ENCODE measurements around the gene KRTAP6-2. TPM values are rescaled to one million over a fixed set of nuclear protein-coding genes. Genes with fewer than 3 reads are reported as not detected.

KRTAP6-2 gene
- total and polyA plus RNA-seq, 10 of the 15 experiments (the other 5 are each of a cell fraction or from before 2014, with no cell fraction given), result not detected

- RAD21 ChIA-PET (ENCODE audit: unreplicated experiment), result no interaction called here
- no peaks in the 10 kb centered on the region for H4K20me1 ChIP-seq (ENCODE audit: control insufficient read depth, insufficient read depth)
- DNase-seq (ENCODE audit: low read depth, low spot score) (no peak), FAIRE-seq (no peak), ATAC-seq (no peak)
- TF ChIP-seq NR2C2 (IDR thresholded peaks at IDR 0.05; ENCODE audit: borderline replicate concordance, control insufficient read depth, insufficient read length, low read depth) (no peak), ZNF622 (IDR thresholded peaks at IDR 0.05) (no peak), SUPT20H (IDR thresholded peaks at IDR 0.05; ENCODE audit: borderline replicate concordance, control insufficient read depth, low read depth, low read length) (no peak), ZBTB33 (IDR thresholded peaks at IDR 0.05) (no peak), STAT1 (conservative IDR thresholded peaks at IDR 0.05) (no peak), FOXM1 (IDR thresholded peaks at IDR 0.05; ENCODE audit: low read depth, low read length) (no peak), SIX5 (IDR thresholded peaks at IDR 0.05; ENCODE audit: low read depth, low read length, severe bottlenecking) (no peak), NRF1 (conservative IDR thresholded peaks at IDR 0.05; ENCODE audit: low read depth, low read length) (no peak), ZBED1 (IDR thresholded peaks at IDR 0.05; ENCODE audit: borderline replicate concordance) (no peak), PML (IDR thresholded peaks at IDR 0.05; ENCODE audit: low read length) (no peak), MXI1 (IDR thresholded peaks at IDR 0.05; ENCODE audit: low read depth, low read length) (no peak), NFYB (IDR thresholded peaks at IDR 0.05; ENCODE audit: insufficient read depth, low read depth, low read length) (no peak), RAD51 (IDR thresholded peaks at IDR 0.05) (no peak)
- TF ChIP-seq, protein P1, sequence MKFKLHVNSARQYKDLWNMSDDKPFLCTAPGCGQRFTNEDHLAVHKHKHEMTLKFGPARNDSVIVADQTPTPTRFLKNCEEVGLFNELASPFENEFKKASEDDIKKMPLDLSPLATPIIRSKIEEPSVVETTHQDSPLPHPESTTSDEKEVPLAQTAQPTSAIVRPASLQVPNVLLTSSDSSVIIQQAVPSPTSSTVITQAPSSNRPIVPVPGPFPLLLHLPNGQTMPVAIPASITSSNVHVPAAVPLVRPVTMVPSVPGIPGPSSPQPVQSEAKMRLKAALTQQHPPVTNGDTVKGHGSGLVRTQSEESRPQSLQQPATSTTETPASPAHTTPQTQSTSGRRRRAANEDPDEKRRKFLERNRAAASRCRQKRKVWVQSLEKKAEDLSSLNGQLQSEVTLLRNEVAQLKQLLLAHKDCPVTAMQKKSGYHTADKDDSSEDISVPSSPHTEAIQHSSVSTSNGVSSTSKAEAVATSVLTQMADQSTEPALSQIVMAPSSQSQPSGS (IDR thresholded peaks at IDR 0.05; ENCODE audit: low read length), result no peak
- TF ChIP-seq, protein P2, sequence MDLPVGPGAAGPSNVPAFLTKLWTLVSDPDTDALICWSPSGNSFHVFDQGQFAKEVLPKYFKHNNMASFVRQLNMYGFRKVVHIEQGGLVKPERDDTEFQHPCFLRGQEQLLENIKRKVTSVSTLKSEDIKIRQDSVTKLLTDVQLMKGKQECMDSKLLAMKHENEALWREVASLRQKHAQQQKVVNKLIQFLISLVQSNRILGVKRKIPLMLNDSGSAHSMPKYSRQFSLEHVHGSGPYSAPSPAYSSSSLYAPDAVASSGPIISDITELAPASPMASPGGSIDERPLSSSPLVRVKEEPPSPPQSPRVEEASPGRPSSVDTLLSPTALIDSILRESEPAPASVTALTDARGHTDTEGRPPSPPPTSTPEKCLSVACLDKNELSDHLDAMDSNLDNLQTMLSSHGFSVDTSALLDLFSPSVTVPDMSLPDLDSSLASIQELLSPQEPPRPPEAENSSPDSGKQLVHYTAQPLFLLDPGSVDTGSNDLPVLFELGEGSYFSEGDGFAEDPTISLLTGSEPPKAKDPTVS (IDR thresholded peaks at IDR 0.05; ENCODE audit: low read depth, low read length), result no peak
- TF ChIP-seq, protein P3, sequence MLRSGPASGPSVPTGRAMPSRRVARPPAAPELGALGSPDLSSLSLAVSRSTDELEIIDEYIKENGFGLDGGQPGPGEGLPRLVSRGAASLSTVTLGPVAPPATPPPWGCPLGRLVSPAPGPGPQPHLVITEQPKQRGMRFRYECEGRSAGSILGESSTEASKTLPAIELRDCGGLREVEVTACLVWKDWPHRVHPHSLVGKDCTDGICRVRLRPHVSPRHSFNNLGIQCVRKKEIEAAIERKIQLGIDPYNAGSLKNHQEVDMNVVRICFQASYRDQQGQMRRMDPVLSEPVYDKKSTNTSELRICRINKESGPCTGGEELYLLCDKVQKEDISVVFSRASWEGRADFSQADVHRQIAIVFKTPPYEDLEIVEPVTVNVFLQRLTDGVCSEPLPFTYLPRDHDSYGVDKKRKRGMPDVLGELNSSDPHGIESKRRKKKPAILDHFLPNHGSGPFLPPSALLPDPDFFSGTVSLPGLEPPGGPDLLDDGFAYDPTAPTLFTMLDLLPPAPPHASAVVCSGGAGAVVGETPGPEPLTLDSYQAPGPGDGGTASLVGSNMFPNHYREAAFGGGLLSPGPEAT (IDR thresholded peaks at IDR 0.05; ENCODE audit: low read depth), result no peak
- WGBS (ENCODE audit: insufficient coverage, insufficient replicate concordance, low lambda C conversion rate, missing lambda C conversion rate), result 10% methylated on average over 2 of the region's 2 CpGs
- H3K4me1 ChIP-seq (ENCODE audit: control insufficient read depth, insufficient read depth, low read length), result no peaks in the 10 kb centered on the region
- no peak within 1 kb of the TSS for H3K27ac ChIP-seq (ENCODE audit: control insufficient read depth, insufficient read depth)
- intact Hi-C loops (cut with micrococcal nuclease; ENCODE audit: unreplicated experiment) (no loop called here), in situ Hi-C loops (cut with MboI) (no loop called here)
- POLR2A ChIA-PET, result no interaction called here
- CTCF ChIA-PET, result no interaction called here
- no peaks in the 10 kb centered on the region for H3K79me2 ChIP-seq (ENCODE audit: control insufficient read depth, insufficient read depth, low read length)
- SMC1A ChIA-PET (ENCODE audit: uncharacterized antibody, unreplicated experiment), result no interaction called here
- H3K27me3 ChIP-seq (replicated peaks in 1 of 2; ENCODE audit: control insufficient read depth in 2 of 2, insufficient read depth in 2 of 2, low read length in 1 of 2), result no peaks in the 10 kb centered on the region
- H3K9me3 ChIP-seq (replicated peaks; ENCODE audit: control insufficient read depth, insufficient read depth, low read length), result no peaks in the 10 kb centered on the region; the same call in 2 of the 3 replicates
- H2AFZ ChIP-seq (ENCODE audit: control insufficient read depth, low read depth, low read length), result no peak within 1 kb of the TSS
- no peak within 1 kb of the TSS for H3K9ac ChIP-seq (ENCODE audit: control insufficient read depth, insufficient read depth, low read length)
- H3K4me3 ChIP-seq, result no peak within 1 kb of the TSS
- no peak within 1 kb of the TSS for H3K4me2 ChIP-seq (ENCODE audit: control insufficient read depth, insufficient read depth)
- H3K36me3 ChIP-seq (ENCODE audit: control insufficient read depth in 2 of 2, insufficient read depth in 2 of 2, low read length in 1 of 2), result no peaks in the 10 kb centered on the region
- no TSS peak for BruUV-seq (replicated peaks)
These were observed 43.9 kb upstream of the KRTAP6-2 start, which contains the start of gene KRTAP20-3 for GRCh38 chr21:30642564-30642963. KRTAP20-3 (plus strand) TSS chr21:30642864.

Data from GM12878 (cell line).